ENCODE data around the gene YARS2.

The YARS2 gene

GRCh38 chr12:32780071-32780470 lies 24.4 kb upstream of the YARS2 start:
- TF ChIP-seq FOXP2 (optimal IDR thresholded peaks at IDR 0.05; ENCODE audit: borderline replicate concordance, extremely low read depth, extremely low read length, insufficient read depth) (no peak), REST (IDR thresholded peaks at IDR 0.05; ENCODE audit: insufficient read depth in 1 of 2, low read depth in 2 of 2, low read length in 2 of 2) (no peak), SIN3A (IDR thresholded peaks at IDR 0.05; ENCODE audit: borderline replicate concordance, insufficient read depth, low read length) (no peak), TAF1 (IDR thresholded peaks at IDR 0.05; ENCODE audit: borderline replicate concordance, insufficient read depth, low read length) (no peak), POLR2AphosphoS5 (IDR thresholded peaks at IDR 0.05; ENCODE audit: low read depth, low read length) (no peak)

- TF ChIP-seq POLR2AphosphoS5 (IDR thresholded peaks at IDR 0.05; ENCODE audit: low read depth, low read length) (no peak), SIN3A (IDR thresholded peaks at IDR 0.05; ENCODE audit: borderline replicate concordance, insufficient read depth, low read length) (no peak), REST (IDR thresholded peaks at IDR 0.05; ENCODE audit: insufficient read depth in 1 of 2, low read depth in 2 of 2, low read length in 2 of 2) (no peak), TAF1 (IDR thresholded peaks at IDR 0.05; ENCODE audit: borderline replicate concordance, insufficient read depth, low read length) (no peak), FOXP2 (optimal IDR thresholded peaks at IDR 0.05; ENCODE audit: borderline replicate concordance, extremely low read depth, extremely low read length, insufficient read depth) (no peak)
Observed at GRCh38 chr12:32777691-32778175, 22.0 kb upstream of the YARS2 start.

GRCh38 chr12:32777159-32777558 lies 21.5 kb upstream of the YARS2 start:
- no peak for TF ChIP-seq SIN3A (IDR thresholded peaks at IDR 0.05; ENCODE audit: borderline replicate concordance, insufficient read depth, low read length)
- TF ChIP-seq REST (IDR thresholded peaks at IDR 0.05; ENCODE audit: insufficient read depth in 1 of 2, low read depth in 2 of 2, low read length in 2 of 2): no peak
- no peak for TF ChIP-seq TAF1 (IDR thresholded peaks at IDR 0.05; ENCODE audit: borderline replicate concordance, insufficient read depth, low read length)
- no peak for TF ChIP-seq FOXP2 (optimal IDR thresholded peaks at IDR 0.05; ENCODE audit: borderline replicate concordance, extremely low read depth, extremely low read length, insufficient read depth)
- TF ChIP-seq POLR2AphosphoS5 (IDR thresholded peaks at IDR 0.05; ENCODE audit: low read depth, low read length): no peak

- TF ChIP-seq REST (IDR thresholded peaks at IDR 0.05; ENCODE audit: insufficient read depth in 1 of 2, low read depth in 2 of 2, low read length in 2 of 2): no peak
- no peak for TF ChIP-seq FOXP2 (optimal IDR thresholded peaks at IDR 0.05; ENCODE audit: borderline replicate concordance, extremely low read depth, extremely low read length, insufficient read depth)
- TF ChIP-seq POLR2AphosphoS5 (IDR thresholded peaks at IDR 0.05; ENCODE audit: low read depth, low read length): no peak
- no peak for TF ChIP-seq TAF1 (IDR thresholded peaks at IDR 0.05; ENCODE audit: borderline replicate concordance, insufficient read depth, low read length)
- TF ChIP-seq SIN3A (IDR thresholded peaks at IDR 0.05; ENCODE audit: borderline replicate concordance, insufficient read depth, low read length): no peak
Observed at GRCh38 chr12:32776258-32776657, 20.6 kb upstream of the YARS2 start.

GRCh38 chr12:32773691-32774090 lies 18.0 kb upstream of the YARS2 start:
- no peak for TF ChIP-seq SIN3A (IDR thresholded peaks at IDR 0.05; ENCODE audit: borderline replicate concordance, insufficient read depth, low read length)
- no peak for TF ChIP-seq TAF1 (IDR thresholded peaks at IDR 0.05; ENCODE audit: borderline replicate concordance, insufficient read depth, low read length)
- TF ChIP-seq FOXP2 (optimal IDR thresholded peaks at IDR 0.05; ENCODE audit: borderline replicate concordance, extremely low read depth, extremely low read length, insufficient read depth): no peak
- no peak for TF ChIP-seq REST (IDR thresholded peaks at IDR 0.05; ENCODE audit: insufficient read depth in 1 of 2, low read depth in 2 of 2, low read length in 2 of 2)
- TF ChIP-seq POLR2AphosphoS5 (IDR thresholded peaks at IDR 0.05; ENCODE audit: low read depth, low read length): no peak
